OCI-LY7 (cell line): ENCODE data around the gene SKP2. TPM values are rescaled to one million over a fixed set of nuclear protein-coding genes. Genes with fewer than 3 reads are reported as not detected.

ENCODE experiments used
- BruUV-seq: library from RNA; stranded (reverse); fragments of 400-500 nt; replicated peaks from 2 replicates; lab custom pipeline; 2021; lab: Mats Ljungman, UMichigan
- CTCF ChIA-PET: fragments of 300-600 bp; sonication (Branson Sonifier 250); formaldehyde crosslinking; loops from one replicate; lab custom pipeline; 2022; ENCODE audit warnings: antibody characterized with exemption; ENCODE audit not compliant: unreplicated experiment; lab: Charles Lee
- POLR2A ChIA-PET: fragments of 300-600 bp; sonication (Branson Sonifier 250); formaldehyde crosslinking; loops from one replicate; lab custom pipeline; 2022; ENCODE audit warnings: antibody characterized with exemption; lab: Charles Lee
- DNase-seq: peaks from one replicate; pipeline ENCODE4 v3.0.0-alpha.2; 2015; ENCODE audit warnings: low spot score
- H2AFZ ChIP-seq: fragments of 200-600 bp; sonication (generic), shearing (Covaris generic); 2 replicates; pipeline ENCODE4 v1.6.1; 2014; ENCODE audit warnings: mild to moderate bottlenecking, antibody characterized with exemption, low read length, moderate library complexity
- H3K27ac ChIP-seq: fragments of 200-600 bp; sonication (generic); 2 replicates; pipeline ENCODE4 v1.5.1; 2014; ENCODE audit warnings: mixed run types, low read depth, mild to moderate bottlenecking, moderate library complexity, low read length, inconsistent platforms; ENCODE audit not compliant: poor library complexity, severe bottlenecking
- H3K36me3 ChIP-seq: fragments of 200-600 bp; sonication (generic); 2 replicates; pipeline ENCODE4 v1.6.1; 2014; ENCODE audit warnings: mild to moderate bottlenecking, antibody characterized with exemption, low read length, moderate library complexity, mixed read lengths; ENCODE audit not compliant: insufficient read depth
- H3K4me1 ChIP-seq: fragments of 200-600 bp; sonication (generic); 2 replicates; pipeline ENCODE4 v1.5.1; 2014; ENCODE audit warnings: mild to moderate bottlenecking, low read length; ENCODE audit not compliant: insufficient read depth, poor library complexity, severe bottlenecking
- H3K4me2 ChIP-seq: fragments of 200-600 bp; sonication (generic); 2 replicates; pipeline ENCODE4 v1.6.1; 2014; ENCODE audit warnings: mild to moderate bottlenecking, low read length
- H3K4me3 ChIP-seq: fragments of 200-600 bp; sonication (generic); 2 replicates; pipeline ENCODE4 v1.5.1; 2014; ENCODE audit warnings: mild to moderate bottlenecking, low read depth, low read length; ENCODE audit not compliant: poor library complexity, severe bottlenecking
- H3K79me2 ChIP-seq: fragments of 200-600 bp; sonication (generic); 2 replicates; pipeline ENCODE4 v1.6.1; 2016; ENCODE audit warnings: low read depth, mild to moderate bottlenecking, low read length, moderate library complexity, mixed read lengths; ENCODE audit not compliant: insufficient read depth
- H3K9me2 ChIP-seq: fragments of 200-600 bp; sonication (generic); 2 replicates; pipeline ENCODE4 v1.6.1; 2016; ENCODE audit warnings: mild to moderate bottlenecking, low read length, mixed read lengths; ENCODE audit not compliant: insufficient read depth
- H3K9me3 ChIP-seq: fragments of 200-600 bp; sonication (generic); 2 replicates; pipeline ENCODE4 v1.6.1; 2014; ENCODE audit warnings: mild to moderate bottlenecking, mixed run types, low read length, mixed read lengths
- H4K20me1 ChIP-seq: fragments of 200-600 bp; sonication (generic); 2 replicates; pipeline ENCODE4 v1.6.1; 2014; ENCODE audit warnings: mild to moderate bottlenecking, antibody characterized with exemption, low read length, moderate library complexity, mixed read lengths; ENCODE audit not compliant: insufficient read depth
- EZH2phosphoT487 ChIP-seq: fragments of 200-600 bp; sonication (generic); IDR thresholded peaks from 2 replicates; pipeline ENCODE4 v1.6.1; 2018; ENCODE audit warnings: low read depth, borderline replicate concordance, mild to moderate bottlenecking, mixed run types, antibody characterized with exemption, low read length, moderate library complexity, mixed read lengths
- intact Hi-C: fragments of 100-400 bp; cut with micrococcal nuclease; formaldehyde crosslinking; loops from one replicate; pipeline ENCODE4 v1.10.0; 2022; ENCODE audit not compliant: unreplicated experiment
- total RNA-seq, 2 experiments: library from RNA; depleted of rRNA in 1 of 2; stranded (reverse); fragments of >200 nt in 1 of 2; shearing (Covaris generic) in 1 of 2; gene quantifications; 2 replicates each; pipeline ENCODE4 v1.2.3, GENCODE V29; 2014 to 2022
- TF ChIP-seq, protein P1 (sequence below): fragments of 200-600 bp; sonication (generic); conservative IDR thresholded peaks from 2 replicates; pipeline ENCODE4 v1.5.1; 2014; ENCODE audit warnings: mild to moderate bottlenecking, antibody characterized with exemption, low read length, moderate library complexity, mixed read lengths

SKP2 gene
- total RNA-seq, 2 experiments from 2014 or later: 71.8 to 74.0 TPM

DNA sequence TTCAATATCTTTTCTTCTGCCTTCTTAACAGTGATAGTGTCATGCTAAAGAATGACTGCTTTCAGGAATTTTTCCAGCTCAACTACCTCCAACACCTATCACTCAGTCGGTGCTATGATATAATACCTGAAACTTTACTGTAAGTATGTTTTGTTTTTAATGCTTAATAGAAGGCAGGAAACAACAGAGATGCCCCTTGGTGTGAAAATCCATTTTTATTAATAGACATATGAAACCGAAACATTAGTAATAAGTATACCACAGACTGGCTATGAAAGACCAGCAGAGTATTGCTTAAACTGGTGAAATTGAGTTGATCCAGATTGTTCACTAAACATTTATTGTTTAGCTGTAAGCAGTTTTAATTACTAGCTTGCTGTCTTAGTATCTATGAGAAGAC, 25.2 kb downstream of the SKP2 start:
- Histone ChIP-seq H3K9me2 (no peaks in the 10 kb centered on the region), H3K4me3 (no peak overlapping the region), H3K27ac (no peak overlapping the region), H3K9me3 (no peaks in the 10 kb centered on the region), H3K36me3 (peaks cover 97% of the 10 kb centered on the region), H3K4me2 (peak overlapping the region; percentile 50), H3K4me1 (peaks cover 14% of the 10 kb centered on the region), H2AFZ (no peak overlapping the region), H4K20me1 (peaks cover 4% of the 10 kb centered on the region; the same call in 1 of the 2 replicates), H3K79me2 (peaks cover 4% of the 10 kb centered on the region; the same call in 1 of the 2 replicates)
- DNase-seq: peak; percentile 5
- BruUV-seq: no TSS peak
- no peak for TF ChIP-seq EZH2phosphoT487
- TF ChIP-seq, protein P1, sequence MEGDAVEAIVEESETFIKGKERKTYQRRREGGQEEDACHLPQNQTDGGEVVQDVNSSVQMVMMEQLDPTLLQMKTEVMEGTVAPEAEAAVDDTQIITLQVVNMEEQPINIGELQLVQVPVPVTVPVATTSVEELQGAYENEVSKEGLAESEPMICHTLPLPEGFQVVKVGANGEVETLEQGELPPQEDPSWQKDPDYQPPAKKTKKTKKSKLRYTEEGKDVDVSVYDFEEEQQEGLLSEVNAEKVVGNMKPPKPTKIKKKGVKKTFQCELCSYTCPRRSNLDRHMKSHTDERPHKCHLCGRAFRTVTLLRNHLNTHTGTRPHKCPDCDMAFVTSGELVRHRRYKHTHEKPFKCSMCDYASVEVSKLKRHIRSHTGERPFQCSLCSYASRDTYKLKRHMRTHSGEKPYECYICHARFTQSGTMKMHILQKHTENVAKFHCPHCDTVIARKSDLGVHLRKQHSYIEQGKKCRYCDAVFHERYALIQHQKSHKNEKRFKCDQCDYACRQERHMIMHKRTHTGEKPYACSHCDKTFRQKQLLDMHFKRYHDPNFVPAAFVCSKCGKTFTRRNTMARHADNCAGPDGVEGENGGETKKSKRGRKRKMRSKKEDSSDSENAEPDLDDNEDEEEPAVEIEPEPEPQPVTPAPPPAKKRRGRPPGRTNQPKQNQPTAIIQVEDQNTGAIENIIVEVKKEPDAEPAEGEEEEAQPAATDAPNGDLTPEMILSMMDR: no peak
- ChIA-PET POLR2A (no interaction called here), CTCF (no interaction called here)
- intact Hi-C loops: loop anchor here (1.0 kb wide), 1 partner anchor 128 kb away; no protein-coding TSS in a partner anchor

DNA sequence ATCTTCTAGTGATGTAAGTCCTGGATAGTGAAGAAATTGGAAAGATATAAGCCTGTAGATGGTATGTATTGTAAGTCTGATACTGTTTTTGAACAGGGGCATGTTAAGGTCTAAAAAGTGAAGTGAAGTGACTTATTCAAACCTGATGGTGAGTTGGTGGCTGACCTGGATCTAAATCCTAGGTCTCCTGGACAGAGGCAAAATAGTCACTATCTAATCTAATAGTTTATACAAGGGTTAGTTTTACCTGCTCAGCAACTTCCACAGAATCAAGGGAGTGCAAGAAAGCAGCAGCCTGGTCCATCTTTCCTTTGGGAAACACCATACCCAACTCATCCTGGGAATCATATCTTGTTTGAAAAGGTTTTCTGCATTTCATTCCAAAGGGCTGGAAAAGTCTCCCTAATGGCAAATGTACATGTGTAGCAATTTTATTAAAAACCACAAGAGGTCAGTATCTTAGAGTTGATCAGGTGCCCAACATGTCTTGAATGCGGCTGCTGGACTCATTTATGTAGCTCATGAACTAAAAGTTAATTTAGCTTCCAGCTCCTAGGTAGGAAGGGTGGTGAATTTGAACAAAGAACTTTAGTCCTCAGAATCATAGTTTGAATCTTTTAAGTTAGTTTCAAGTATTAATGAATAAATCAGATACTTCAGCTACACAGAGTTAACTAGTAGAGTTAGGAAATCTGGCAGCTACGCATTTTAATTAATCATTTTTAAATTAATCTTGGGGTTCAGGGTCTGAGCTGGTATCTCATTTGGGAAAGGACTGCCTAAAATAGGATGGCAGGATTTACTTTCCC, 26.0 kb downstream of the SKP2 start:
- peak; percentile 57 for DNase-seq
- intact Hi-C loops: loop anchor here (1.0 to 2.0 kb wide), 3 partner anchors 63 to 220 kb away; partner anchors contain the start of gene NADK2
- Histone ChIP-seq H2AFZ (no peak overlapping the region), H3K4me2 (no peak overlapping the region), H3K4me1 (peaks cover 14% of the 10 kb centered on the region), H3K4me3 (no peak overlapping the region), H3K27ac (no peak overlapping the region), H3K79me2 (peaks cover 4% of the 10 kb centered on the region; the same call in 1 of the 2 replicates), H4K20me1 (peaks cover 4% of the 10 kb centered on the region; the same call in 1 of the 2 replicates), H3K9me3 (no peaks in the 10 kb centered on the region), H3K9me2 (no peaks in the 10 kb centered on the region), H3K36me3 (peaks cover 97% of the 10 kb centered on the region)
- CTCF ChIA-PET: interaction anchor here (0.7 to 0.9 kb wide), 3 partner anchors 18 to 214 kb away, joined by 3 read pairs; no protein-coding TSS in a partner anchor
- POLR2A ChIA-PET: interaction anchor here (0.9 to 1.2 kb wide), 4 partner anchors 25 to 119 kb away, joined by 3 to 4 read pairs (median 3); no protein-coding TSS in a partner anchor
- no TSS peak for BruUV-seq
- TF ChIP-seq, protein P1: peak; percentile 90
- TF ChIP-seq EZH2phosphoT487: no peak
